Bronchial epithelial cell (primary cell): Measurements from ENCODE around the gene TSPYL1. TPM values are rescaled to one million over a fixed set of nuclear protein-coding genes. Genes with fewer than 3 reads are reported as not detected.
A peak's percentile ranks its signal among the peaks of the same experiment; 100 is the strongest.

ENCODE experiments used
- DNase-seq: peaks from one replicate; pipeline ENCODE4 v3.0.0-alpha.2; 2010; ENCODE audit warnings: low read depth
- FAIRE-seq: peaks from 2 replicates; lab custom pipeline; 2011; peaks lifted over from hg19 to GRCh38; lab: Jason Lieb, UNC
- H3K27me3 ChIP-seq: 2 replicates; pipeline ENCODE4 v1.5.1; 2011; ENCODE audit warnings: low read length; ENCODE audit not compliant: control insufficient read depth, insufficient read depth
- H3K36me3 ChIP-seq: 2 replicates; pipeline ENCODE4 v1.5.1; 2011; ENCODE audit warnings: low read length; ENCODE audit not compliant: control insufficient read depth, insufficient read depth
- H3K4me3 ChIP-seq: 2 replicates; pipeline ENCODE4 v1.5.1; 2011; ENCODE audit warnings: mild to moderate bottlenecking, low read depth, low read length, control low read depth
- CTCF ChIP-seq: IDR thresholded peaks from 2 replicates; pipeline ENCODE4 v1.5.1; 2011; ENCODE audit warnings: mild to moderate bottlenecking, moderate library complexity, low read length, control low read depth, inconsistent platforms; ENCODE audit not compliant: insufficient read depth, severe bottlenecking
- total RNA-seq: library from RNA; depleted of rRNA; stranded (reverse); fragments of >200 nt; gene quantifications from 2 replicates; pipeline ENCODE4 v1.2.1, GENCODE V29; 2014

TSPYL1 gene
- total RNA-seq, 1 donor from 2014 or later: 72.4 TPM

- Histone ChIP-seq H3K27me3 (no peaks in the 10 kb centered on the region), H3K4me3 (no peak overlapping the region), H3K36me3 (peaks cover 1% of the 10 kb centered on the region)
- no peak for DNase-seq
- no peak for FAIRE-seq
- no peak for TF ChIP-seq CTCF
Measured at GRCh38 chr6:116234689-116235088, 45.0 kb downstream of the TSPYL1 start.

GRCh38 chr6:116229287-116229913, 50.3 kb downstream of the TSPYL1 start:
- H3K36me3 ChIP-seq: no peaks in the 10 kb centered on the region
- no peak for TF ChIP-seq CTCF
- H3K27me3 ChIP-seq: no peaks in the 10 kb centered on the region
- FAIRE-seq: no peak
- no peak overlapping the region for H3K4me3 ChIP-seq
- peak; percentile 35 for DNase-seq

Other genes starting within 250 kb of the TSPYL1 start
- 1.3 and 3.1 TPM in 2 replicates for gene FRK, start 219.0 kb downstream of the TSPYL1 start, total RNA-seq
- 3.4 and 5.6 TPM in 2 replicates for gene NT5DC1, start 179.1 kb downstream of the TSPYL1 start, total RNA-seq
- gene COL10A1, start 153.8 kb downstream of the TSPYL1 start, total RNA-seq: not detected in 2 replicates
- gene TSPYL4, start 25.9 kb downstream of the TSPYL1 start, total RNA-seq: 2.1 and 3.2 TPM in 2 replicates
- 56.6 and 100 TPM in 2 replicates for gene DSE, start 91.0 kb upstream of the TSPYL1 start, total RNA-seq
- gene CALHM6, start 181.4 kb upstream of the TSPYL1 start, total RNA-seq: 0.64 and 0.79 TPM in 2 replicates
- under 0.01 TPM in 1 of 2 replicates, not detected in the other for gene CALHM5, start 231.7 kb upstream of the TSPYL1 start, total RNA-seq